Measurements from ENCODE around the gene GNB2. TPM values are rescaled to one million over a fixed set of nuclear protein-coding genes. Genes with fewer than 3 reads are reported as not detected.
"Not testable (repeated sequence)": the region's sequence is repeated elsewhere in the genome, so short reads cannot be mapped to it uniquely, and the experiment has no call there.

GNB2 gene
- total RNA-seq, 1 experiment from 2014 or later = 105 TPM

- peaks cover 11% of the 10 kb centered on the region for H3K27me3 ChIP-seq
- H3K4me3 ChIP-seq; H3K9me3 ChIP-seq (replicated peaks); H3K36me3 ChIP-seq; H3K4me1 ChIP-seq; DNase-seq; H3K27ac ChIP-seq: not testable (repeated sequence)
Measured at GRCh38 chr7:100717073-100717472, 43.5 kb downstream of the GNB2 start.

GRCh38 chr7:100719523-100720278 lies 46.2 kb downstream of the GNB2 start:
- Histone ChIP-seq H3K4me1 (0 out of 2 replicates have a peak, but pooled peaks cover 3% of the 10 kb centered on the region), H3K27me3 (peaks cover 21% of the 10 kb centered on the region)

GRCh38 chr7:100720279-100720670 lies 46.7 kb downstream of the GNB2 start, which contains the start of gene EPO:
TSS of gene EPO (plus strand) at chr7:100720468. CDS start at chr7:100720981, 513 bp downstream.
- no peak within 1 kb of the TSS for H3K27ac ChIP-seq
- H3K4me3 ChIP-seq = no peak within 1 kb of the TSS
- H3K27me3 ChIP-seq = peaks cover 21% of the 10 kb centered on the region
- H3K4me1 ChIP-seq = peaks cover 3% of the 10 kb centered on the region; the same call in 1 of the 2 replicates
- H3K36me3 ChIP-seq = no peaks in the 10 kb centered on the region
- DNase-seq = no peak
- H3K9me3 ChIP-seq (replicated peaks) = no peaks in the 10 kb centered on the region

More at GRCh38 chr7:100719523-100720278, 46.2 kb downstream of the GNB2 start:
- H3K4me3 ChIP-seq = no peak overlapping the region
- no peak for DNase-seq
- no peaks in the 10 kb centered on the region for H3K9me3 ChIP-seq (replicated peaks)
- H3K27ac ChIP-seq = no peak overlapping the region
- H3K36me3 ChIP-seq = no peaks in the 10 kb centered on the region

- DNase-seq = no peak
- no peak overlapping the region for H3K4me3 ChIP-seq
- peaks cover 21% of the 10 kb centered on the region for H3K27me3 ChIP-seq
- peaks cover 8% of the 10 kb centered on the region; the same call in 1 of the 2 replicates for H3K4me1 ChIP-seq
- H3K36me3 ChIP-seq = no peaks in the 10 kb centered on the region
- no peaks in the 10 kb centered on the region for H3K9me3 ChIP-seq (replicated peaks)
- H3K27ac ChIP-seq = no peak overlapping the region
Measured at GRCh38 chr7:100720671-100721504, 47.3 kb downstream of the GNB2 start.

- Histone ChIP-seq H3K4me1 (peaks cover 8% of the 10 kb centered on the region; the same call in 1 of the 2 replicates), H3K27me3 (peaks cover 21% of the 10 kb centered on the region), H3K36me3 (no peaks in the 10 kb centered on the region), H3K27ac (no peak overlapping the region), H3K4me3 (no peak overlapping the region), H3K9me3 (replicated peaks) (no peaks in the 10 kb centered on the region)
- DNase-seq = no peak
Measured at GRCh38 chr7:100721505-100721812, 47.9 kb downstream of the GNB2 start.

- no peaks in the 10 kb centered on the region for H3K36me3 ChIP-seq
- DNase-seq = no peak
- peaks cover 8% of the 10 kb centered on the region; the same call in 1 of the 2 replicates for H3K4me1 ChIP-seq
- no peak overlapping the region for H3K4me3 ChIP-seq
- H3K27ac ChIP-seq = no peak overlapping the region
- H3K27me3 ChIP-seq = peaks cover 21% of the 10 kb centered on the region
- no peaks in the 10 kb centered on the region for H3K9me3 ChIP-seq (replicated peaks)
Measured at GRCh38 chr7:100722480-100723212, 49.1 kb downstream of the GNB2 start.

- DNase-seq = peak in 1 of 2 experiments; percentile 39
- Histone ChIP-seq H3K36me3 (no peaks in the 10 kb centered on the region), H3K27me3 (peaks cover 21% of the 10 kb centered on the region), H3K4me3 (no peak overlapping the region), H3K27ac (no peak overlapping the region), H3K9me3 (replicated peaks) (no peaks in the 10 kb centered on the region), H3K4me1 (peaks cover 8% of the 10 kb centered on the region; the same call in 1 of the 2 replicates)
Measured at GRCh38 chr7:100723732-100724275, 50.3 kb downstream of the GNB2 start.

GRCh38 chr7:100724364-100724763 lies 50.8 kb downstream of the GNB2 start:
- not testable (repeated sequence) for DNase-seq; H3K27ac ChIP-seq; H3K4me1 ChIP-seq; H3K36me3 ChIP-seq; H3K9me3 ChIP-seq (replicated peaks); H3K4me3 ChIP-seq
- peaks cover 20% of the 10 kb centered on the region for H3K27me3 ChIP-seq

- Histone ChIP-seq H3K9me3 (replicated peaks) (no peaks in the 10 kb centered on the region), H3K27ac (no peak overlapping the region), H3K27me3 (peaks cover 10% of the 10 kb centered on the region; the same call in 1 of the 2 replicates), H3K4me3 (no peak overlapping the region), H3K36me3 (no peaks in the 10 kb centered on the region), H3K4me1 (peaks cover 8% of the 10 kb centered on the region; the same call in 1 of the 2 replicates)
- no peak for DNase-seq
Measured at GRCh38 chr7:100726996-100727761, 53.6 kb downstream of the GNB2 start.

GRCh38 chr7:100728196-100728595 lies 54.7 kb downstream of the GNB2 start:
- H3K27ac ChIP-seq = no peak overlapping the region
- H3K27me3 ChIP-seq = peaks cover 8% of the 10 kb centered on the region; the same call in 1 of the 2 replicates
- H3K9me3 ChIP-seq (replicated peaks) = no peaks in the 10 kb centered on the region
- no peaks in the 10 kb centered on the region for H3K36me3 ChIP-seq
- DNase-seq = peak; percentile 30 to 56
- peaks cover 8% of the 10 kb centered on the region; the same call in 1 of the 2 replicates for H3K4me1 ChIP-seq
- H3K4me3 ChIP-seq = no peak overlapping the region

Other genes starting within 250 kb of the GNB2 start
- 1.1 and 1.2 TPM in 2 replicates for gene ZCWPW1, start 245.0 kb upstream of the GNB2 start, total RNA-seq (2014; rRNA removed; shearing (Covaris generic))
- 48.2 and 50.6 TPM in 2 replicates for gene MEPCE, start 243.9 kb upstream of the GNB2 start, total RNA-seq (2014; rRNA removed; shearing (Covaris generic))
- 11.2 and 11.7 TPM in 2 replicates for gene PPP1R35, start 237.2 kb upstream of the GNB2 start, total RNA-seq (2014; rRNA removed; shearing (Covaris generic))
- gene SPACDR, start 209.5 kb upstream of the GNB2 start, total RNA-seq (2014; rRNA removed; shearing (Covaris generic)) = not detected in 2 replicates
- gene TSC22D4, start 194.5 kb upstream of the GNB2 start, total RNA-seq (2014; rRNA removed; shearing (Covaris generic)) = 13.7 and 14.7 TPM in 2 replicates
- gene NYAP1, start 189.8 kb upstream of the GNB2 start, total RNA-seq (2014; rRNA removed; shearing (Covaris generic)) = 0.49 and 0.56 TPM in 2 replicates
- 7.2 and 9.0 TPM in 2 replicates for gene AGFG2, start 134.5 kb upstream of the GNB2 start, total RNA-seq (2014; rRNA removed; shearing (Covaris generic))
- gene SAP25, start 99.8 kb upstream of the GNB2 start, total RNA-seq (2014; rRNA removed; shearing (Covaris generic)) = 0.30 and 1.2 TPM in 2 replicates
- gene LRCH4, start 87.6 kb upstream of the GNB2 start, total RNA-seq (2014; rRNA removed; shearing (Covaris generic)) = 19.8 and 33.2 TPM in 2 replicates
- gene FBXO24, start 87.4 kb upstream of the GNB2 start, total RNA-seq (2014; rRNA removed; shearing (Covaris generic)) = 0.10 TPM in 1 of 2 replicates, not detected in the other
- gene PCOLCE, start 71.4 kb upstream of the GNB2 start, total RNA-seq (2014; rRNA removed; shearing (Covaris generic)) = 41.2 and 43.4 TPM in 2 replicates
- 13.8 and 13.9 TPM in 2 replicates for gene MOSPD3, start 61.2 kb upstream of the GNB2 start, total RNA-seq (2014; rRNA removed; shearing (Covaris generic))
- not detected in 2 replicates for gene TFR2, start 32.2 kb upstream of the GNB2 start, total RNA-seq (2014; rRNA removed; shearing (Covaris generic))
- not detected in 2 replicates for gene ACTL6B, start 17.3 kb upstream of the GNB2 start, total RNA-seq (2014; rRNA removed; shearing (Covaris generic))
- gene GIGYF1, start 20.5 kb downstream of the GNB2 start, total RNA-seq (2014; rRNA removed; shearing (Covaris generic)) = 17.8 and 22.6 TPM in 2 replicates
- 63.9 and 67.9 TPM in 2 replicates for gene POP7, start 32.4 kb downstream of the GNB2 start, total RNA-seq (2014; rRNA removed; shearing (Covaris generic))
- gene EPO, start 46.7 kb downstream of the GNB2 start, total RNA-seq (2014; rRNA removed; shearing (Covaris generic)) = not detected in 2 replicates
- not detected in 2 replicates for gene ZAN, start 59.9 kb downstream of the GNB2 start, total RNA-seq (2014; rRNA removed; shearing (Covaris generic))
- gene EPHB4, start 153.8 kb downstream of the GNB2 start, total RNA-seq (2014; rRNA removed; shearing (Covaris generic)) = 61.7 and 62.3 TPM in 2 replicates
- gene SLC12A9, start 179.0 kb downstream of the GNB2 start, total RNA-seq (2014; rRNA removed; shearing (Covaris generic)) = 12.2 and 15.0 TPM in 2 replicates
- gene TRIP6, start 193.6 kb downstream of the GNB2 start, total RNA-seq (2014; rRNA removed; shearing (Covaris generic)) = 42.1 and 49.3 TPM in 2 replicates
- 140 and 156 TPM in 2 replicates for gene SRRT, start 201.4 kb downstream of the GNB2 start, total RNA-seq (2014; rRNA removed; shearing (Covaris generic))
- gene UFSP1, start 216.0 kb downstream of the GNB2 start, total RNA-seq (2014; rRNA removed; shearing (Covaris generic)) = 5.5 and 6.1 TPM in 2 replicates
- gene ACHE, start 222.1 kb downstream of the GNB2 start, total RNA-seq (2014; rRNA removed; shearing (Covaris generic)) = 1.3 and 1.5 TPM in 2 replicates

Data from SJCRH30 (cell line).